ENCODE measurements around the gene PCDH8. TPM values are rescaled to one million over a fixed set of nuclear protein-coding genes. Genes with fewer than 3 reads are reported as not detected.

PCDH8 gene
- total RNA-seq, 1 donor from 2014 or later = 89.0 TPM

- Mint-ChIP-seq H3K4me3 (ENCODE audit: unreplicated experiment) (no peak overlapping the region), H3K9me3 (ENCODE audit: unreplicated experiment) (peaks cover 12% of the 10 kb centered on the region), H3K36me3 (ENCODE audit: unreplicated experiment) (peaks cover 18% of the 10 kb centered on the region), H3K4me1 (ENCODE audit: low read depth, unreplicated experiment) (peaks cover 15% of the 10 kb centered on the region), H3K27ac (ENCODE audit: unreplicated experiment) (peak overlapping the region; percentile 40), H3K27me3 (ENCODE audit: unreplicated experiment) (no peaks in the 10 kb centered on the region)
- DNase-seq = no peak
- no peak for TF ChIP-seq CTCF (IDR thresholded peaks at IDR 0.05; ENCODE audit: partially characterized antibody, unreplicated experiment)
These were observed 31.7 kb upstream of the PCDH8 start for GRCh38 chr13:52879950-52880741.

GRCh38 chr13:52878831-52879230, 30.4 kb upstream of the PCDH8 start:
- DNase-seq = no peak
- Mint-ChIP-seq H3K36me3 (ENCODE audit: unreplicated experiment) (peaks cover 24% of the 10 kb centered on the region), H3K4me3 (ENCODE audit: unreplicated experiment) (no peak overlapping the region), H3K4me1 (ENCODE audit: low read depth, unreplicated experiment) (peaks cover 15% of the 10 kb centered on the region), H3K27me3 (ENCODE audit: unreplicated experiment) (peaks cover 2% of the 10 kb centered on the region), H3K9me3 (ENCODE audit: unreplicated experiment) (peaks cover 12% of the 10 kb centered on the region), H3K27ac (ENCODE audit: unreplicated experiment) (no peak overlapping the region)
- TF ChIP-seq CTCF (IDR thresholded peaks at IDR 0.05; ENCODE audit: partially characterized antibody, unreplicated experiment) = no peak

- TF ChIP-seq CTCF (IDR thresholded peaks at IDR 0.05; ENCODE audit: partially characterized antibody, unreplicated experiment) = no peak
- no peak for DNase-seq
- peaks cover 17% of the 10 kb centered on the region for H3K36me3 Mint-ChIP-seq (ENCODE audit: unreplicated experiment)
- H3K4me3 Mint-ChIP-seq (ENCODE audit: unreplicated experiment) = peak overlapping the region; percentile 71
- peaks cover 7% of the 10 kb centered on the region for H3K9me3 Mint-ChIP-seq (ENCODE audit: unreplicated experiment)
- H3K27me3 Mint-ChIP-seq (ENCODE audit: unreplicated experiment) = peaks cover 8% of the 10 kb centered on the region
- peak overlapping the region; percentile 79 for H3K27ac Mint-ChIP-seq (ENCODE audit: unreplicated experiment)
- peaks cover 36% of the 10 kb centered on the region for H3K4me1 Mint-ChIP-seq (ENCODE audit: low read depth, unreplicated experiment)
These were observed 21.7 kb upstream of the PCDH8 start for GRCh38 chr13:52870143-52870542.

GRCh38 chr13:52869621-52870020, 21.2 kb upstream of the PCDH8 start:
- peaks cover 36% of the 10 kb centered on the region for H3K4me1 Mint-ChIP-seq (ENCODE audit: low read depth, unreplicated experiment)
- H3K27me3 Mint-ChIP-seq (ENCODE audit: unreplicated experiment) = peaks cover 6% of the 10 kb centered on the region
- DNase-seq = no peak
- H3K36me3 Mint-ChIP-seq (ENCODE audit: unreplicated experiment) = peaks cover 12% of the 10 kb centered on the region
- peaks cover 7% of the 10 kb centered on the region for H3K9me3 Mint-ChIP-seq (ENCODE audit: unreplicated experiment)
- TF ChIP-seq CTCF (IDR thresholded peaks at IDR 0.05; ENCODE audit: partially characterized antibody, unreplicated experiment) = no peak
- H3K27ac Mint-ChIP-seq (ENCODE audit: unreplicated experiment) = no peak overlapping the region
- no peak overlapping the region for H3K4me3 Mint-ChIP-seq (ENCODE audit: unreplicated experiment)

GRCh38 chr13:52869050-52869449, 20.6 kb upstream of the PCDH8 start:
- peaks cover 7% of the 10 kb centered on the region for H3K9me3 Mint-ChIP-seq (ENCODE audit: unreplicated experiment)
- H3K27me3 Mint-ChIP-seq (ENCODE audit: unreplicated experiment) = peaks cover 6% of the 10 kb centered on the region
- peaks cover 11% of the 10 kb centered on the region for H3K36me3 Mint-ChIP-seq (ENCODE audit: unreplicated experiment)
- TF ChIP-seq CTCF (IDR thresholded peaks at IDR 0.05; ENCODE audit: partially characterized antibody, unreplicated experiment) = no peak
- no peak overlapping the region for H3K4me3 Mint-ChIP-seq (ENCODE audit: unreplicated experiment)
- H3K27ac Mint-ChIP-seq (ENCODE audit: unreplicated experiment) = no peak overlapping the region
- DNase-seq = no peak
- H3K4me1 Mint-ChIP-seq (ENCODE audit: low read depth, unreplicated experiment) = peaks cover 36% of the 10 kb centered on the region
